Measurements from ENCODE around the gene WBP2NL. TPM values are rescaled to one million over a fixed set of nuclear protein-coding genes. Genes with fewer than 3 reads are reported as not detected.

WBP2NL gene
- total RNA-seq, 1 donor from 2014 or later, result 2.0 TPM

GRCh38 chr22:42000466-42000865, 1.9 kb downstream of the WBP2NL start:
- H3K27ac ChIP-seq, result no peak overlapping the region
- intact Hi-C loops (cut with DNase I), result no loop called here
- H3K4me1 ChIP-seq, result peaks cover 16% of the 10 kb centered on the region
- H3K27me3 ChIP-seq, result no peaks in the 10 kb centered on the region
- H3K9me3 ChIP-seq, result no peaks in the 10 kb centered on the region
- TF ChIP-seq POLR2AphosphoS5 (IDR thresholded peaks at IDR 0.05; ENCODE audit: insufficient read depth in 1 of 2, low read depth in 1 of 2) (no peak), CTCF (IDR thresholded peaks at IDR 0.05) (no peak), POLR2A (IDR thresholded peaks at IDR 0.05) (no peak)
- H3K36me3 ChIP-seq, result no peaks in the 10 kb centered on the region
- H3K4me3 ChIP-seq, result no peak overlapping the region
- DNase-seq (ENCODE audit: extremely low spot score in 2 of 2), result no peak

- no peak for TF ChIP-seq POLR2A (IDR thresholded peaks at IDR 0.05)
- TF ChIP-seq CTCF (IDR thresholded peaks at IDR 0.05), result no peak
- no peak for TF ChIP-seq POLR2AphosphoS5 (IDR thresholded peaks at IDR 0.05; ENCODE audit: insufficient read depth in 1 of 2, low read depth in 1 of 2)
These were observed 2.5 kb downstream of the WBP2NL start for GRCh38 chr22:42001121-42001520.

GRCh38 chr22:42001706-42002105, 3.1 kb downstream of the WBP2NL start:
- intact Hi-C loops (cut with DNase I), result no loop called here

More at GRCh38 chr22:42001121-42001520, 2.5 kb downstream of the WBP2NL start:
- peaks cover 16% of the 10 kb centered on the region for H3K4me1 ChIP-seq
- H3K36me3 ChIP-seq, result no peaks in the 10 kb centered on the region
- no peaks in the 10 kb centered on the region for H3K27me3 ChIP-seq
- no peak for DNase-seq (ENCODE audit: extremely low spot score in 2 of 2)
- H3K9me3 ChIP-seq, result no peaks in the 10 kb centered on the region
- intact Hi-C loops (cut with DNase I), result no loop called here
- no peak overlapping the region for H3K4me3 ChIP-seq
- no peak overlapping the region for H3K27ac ChIP-seq

GRCh38 chr22:42007922-42008321, 9.3 kb downstream of the WBP2NL start:
- Histone ChIP-seq H3K27ac (no peak overlapping the region), H3K36me3 (no peaks in the 10 kb centered on the region), H3K27me3 (no peaks in the 10 kb centered on the region), H3K9me3 (no peaks in the 10 kb centered on the region), H3K4me1 (no peaks in the 10 kb centered on the region), H3K4me3 (no peak overlapping the region)
- intact Hi-C loops (cut with DNase I), result no loop called here
- no peak for TF ChIP-seq CTCF (IDR thresholded peaks at IDR 0.05)
- TF ChIP-seq POLR2AphosphoS5 (IDR thresholded peaks at IDR 0.05; ENCODE audit: insufficient read depth in 1 of 2, low read depth in 1 of 2), result no peak
- no peak for DNase-seq (ENCODE audit: extremely low spot score in 2 of 2)

More at GRCh38 chr22:42001706-42002105, 3.1 kb downstream of the WBP2NL start:
- no peak overlapping the region for H3K27ac ChIP-seq
- peaks cover 16% of the 10 kb centered on the region for H3K4me1 ChIP-seq
- H3K36me3 ChIP-seq, result no peaks in the 10 kb centered on the region
- no peaks in the 10 kb centered on the region for H3K9me3 ChIP-seq
- no peaks in the 10 kb centered on the region for H3K27me3 ChIP-seq
- H3K4me3 ChIP-seq, result no peak overlapping the region
- no peak for TF ChIP-seq CTCF (IDR thresholded peaks at IDR 0.05)
- no peak for TF ChIP-seq POLR2AphosphoS5 (IDR thresholded peaks at IDR 0.05; ENCODE audit: insufficient read depth in 1 of 2, low read depth in 1 of 2)
- TF ChIP-seq POLR2A (IDR thresholded peaks at IDR 0.05), result no peak
- no peak for DNase-seq (ENCODE audit: extremely low spot score in 2 of 2)

- no peak for TF ChIP-seq POLR2A (IDR thresholded peaks at IDR 0.05)
- TF ChIP-seq CTCF (IDR thresholded peaks at IDR 0.05), result no peak
- no peak for TF ChIP-seq POLR2AphosphoS5 (IDR thresholded peaks at IDR 0.05; ENCODE audit: insufficient read depth in 1 of 2, low read depth in 1 of 2)
- no peaks in the 10 kb centered on the region for H3K4me1 ChIP-seq
- no peak overlapping the region for H3K27ac ChIP-seq
- no peak for DNase-seq (ENCODE audit: extremely low spot score in 2 of 2)
- H3K9me3 ChIP-seq, result no peaks in the 10 kb centered on the region
- intact Hi-C loops (cut with DNase I), result no loop called here
- no peaks in the 10 kb centered on the region for H3K36me3 ChIP-seq
- no peak overlapping the region for H3K4me3 ChIP-seq
- H3K27me3 ChIP-seq, result no peaks in the 10 kb centered on the region
These were observed 12.2 kb downstream of the WBP2NL start for GRCh38 chr22:42010778-42011177.

All from vagina (tissue), 2 donors.